Measurements from ENCODE around the gene CST9L. TPM values are rescaled to one million over a fixed set of nuclear protein-coding genes. Genes with fewer than 3 reads are reported as not detected.

Gene CST9L
- total RNA-seq, 5 donors from 2014 or later (not counting 1 experiment from before 2014, with no cell fraction given) = not detected

GRCh38 chr20:23534801-23535593, 33.3 kb downstream of the CST9L start:
- Mint-ChIP-seq H3K27me3 (peaks cover 10 to 11% of the 10 kb centered on the region in 2 donors), H3K4me1 (peaks cover 0 to 11% (median 0%) of the 10 kb centered on the region in 3 donors), H3K4me3 (no peak overlapping the region), H3K36me3 (no peaks in the 10 kb centered on the region), H3K9me3 (peaks cover 3 to 5% (median 3%) of the 10 kb centered on the region in 3 donors), H3K27ac (no peak overlapping the region)
- Histone ChIP-seq H3K27ac (ENCODE audit: low read length) (no peak overlapping the region), H3K4me1 (ENCODE audit: control insufficient read depth in 1 of 2, extremely low read depth in 1 of 2, insufficient read depth in 2 of 2, low read length in 2 of 2) (no peaks in the 10 kb centered on the region), H3K9me3 (no peaks in the 10 kb centered on the region), H3K4me3 (ENCODE audit: control insufficient read depth in 1 of 2, extremely low read depth in 1 of 2, low read length in 1 of 2) (no peak overlapping the region), H3K36me3 (ENCODE audit: control insufficient read depth in 2 of 2, extremely low read depth in 1 of 2, insufficient read depth in 1 of 2, low read length in 1 of 2) (no peaks in the 10 kb centered on the region), H3K27me3 (replicated peaks in 1 of 2; ENCODE audit: control insufficient read depth in 2 of 2, extremely low read depth in 1 of 2, insufficient read depth in 2 of 2, low read length in 1 of 2) (peaks cover 0 to 20% of the 10 kb centered on the region in 2 experiments)
- POLR2A ChIA-PET = no interaction called here
- DNase-seq (no peak), ATAC-seq (replicated peaks in 1 of 4) (no peak)
- WGBS (ENCODE audit: insufficient coverage) = 87% methylated on average over 11 of the region's 20 CpGs
- CTCF ChIA-PET = no interaction called here

- no peak overlapping the region for H3K4me3 Mint-ChIP-seq
- CTCF ChIA-PET = no interaction called here
- H3K4me1 Mint-ChIP-seq = peaks cover 0 to 11% (median 0%) of the 10 kb centered on the region in 3 donors
- no peak for DNase-seq
- peaks cover 0 to 2% of the 10 kb centered on the region in 2 donors for H3K27me3 Mint-ChIP-seq
- H3K27ac Mint-ChIP-seq = no peak overlapping the region
- H3K36me3 Mint-ChIP-seq = peaks cover 3% of the 10 kb centered on the region
- no peaks in the 10 kb centered on the region for H3K9me3 ChIP-seq
- POLR2A ChIA-PET = no interaction called here
- no peak overlapping the region for H3K4me3 ChIP-seq (ENCODE audit: control insufficient read depth in 1 of 2, extremely low read depth in 1 of 2, low read length in 1 of 2)
- H3K4me1 ChIP-seq (ENCODE audit: control insufficient read depth in 1 of 2, extremely low read depth in 1 of 2, insufficient read depth in 2 of 2, low read length in 2 of 2) = no peaks in the 10 kb centered on the region
- no peak overlapping the region for H3K27ac ChIP-seq (ENCODE audit: low read length)
- no peak for ATAC-seq (replicated peaks in 1 of 4)
- H3K9me3 Mint-ChIP-seq = peaks cover 11 to 17% (median 14%) of the 10 kb centered on the region in 3 donors
- H3K27me3 ChIP-seq (replicated peaks in 1 of 2; ENCODE audit: control insufficient read depth in 2 of 2, extremely low read depth in 1 of 2, insufficient read depth in 2 of 2, low read length in 1 of 2) = peaks cover 0 to 13% of the 10 kb centered on the region in 2 experiments
- no peaks in the 10 kb centered on the region for H3K36me3 ChIP-seq (ENCODE audit: control insufficient read depth in 2 of 2, extremely low read depth in 1 of 2, insufficient read depth in 1 of 2, low read length in 1 of 2)
Observed at GRCh38 chr20:23533161-23533560, 35.1 kb downstream of the CST9L start.

GRCh38 chr20:23532533-23532932, 35.8 kb downstream of the CST9L start:
- ChIA-PET CTCF (no interaction called here), POLR2A (no interaction called here)
- Histone ChIP-seq H3K9me3 (no peaks in the 10 kb centered on the region), H3K4me3 (ENCODE audit: control insufficient read depth in 1 of 2, extremely low read depth in 1 of 2, low read length in 1 of 2) (no peak overlapping the region), H3K27me3 (replicated peaks in 1 of 2; ENCODE audit: control insufficient read depth in 2 of 2, extremely low read depth in 1 of 2, insufficient read depth in 2 of 2, low read length in 1 of 2) (peaks cover 0 to 13% of the 10 kb centered on the region in 2 experiments), H3K4me1 (ENCODE audit: control insufficient read depth in 1 of 2, extremely low read depth in 1 of 2, insufficient read depth in 2 of 2, low read length in 2 of 2) (no peaks in the 10 kb centered on the region), H3K27ac (ENCODE audit: low read length) (no peak overlapping the region), H3K36me3 (ENCODE audit: control insufficient read depth in 2 of 2, extremely low read depth in 1 of 2, insufficient read depth in 1 of 2, low read length in 1 of 2) (no peaks in the 10 kb centered on the region)
- H3K4me3 Mint-ChIP-seq = no peak overlapping the region
- peaks cover 4% of the 10 kb centered on the region for H3K36me3 Mint-ChIP-seq
- ATAC-seq (replicated peaks in 1 of 4) = no peak
- H3K27ac Mint-ChIP-seq = no peak overlapping the region
- no peak for DNase-seq
- WGBS (ENCODE audit: insufficient coverage) = no CpG with 5 or more reads among the region's 1 CpG
- H3K9me3 Mint-ChIP-seq = peaks cover 15 to 19% (median 16%) of the 10 kb centered on the region in 3 donors
- peaks cover 0 to 2% of the 10 kb centered on the region in 2 donors for H3K27me3 Mint-ChIP-seq
- H3K4me1 Mint-ChIP-seq = peaks cover 0 to 11% (median 0%) of the 10 kb centered on the region in 3 donors

GRCh38 chr20:23530937-23531567, 37.2 kb downstream of the CST9L start:
- H3K9me3 ChIP-seq = no peaks in the 10 kb centered on the region
- ChIA-PET POLR2A (no interaction called here), CTCF (interaction anchor here in 1 of 2 donors (0.6 kb wide), 1 partner anchor 16 kb away, joined by 3 read pairs; no protein-coding TSS in a partner anchor)
- WGBS (ENCODE audit: insufficient coverage) = no CpG with 5 or more reads among the region's 1 CpG
- peaks cover 4% of the 10 kb centered on the region for H3K36me3 Mint-ChIP-seq
- peaks cover 0 to 11% (median 0%) of the 10 kb centered on the region in 3 donors for H3K4me1 Mint-ChIP-seq
- no peak for ATAC-seq (replicated peaks in 1 of 4)
- peaks cover 15 to 19% (median 16%) of the 10 kb centered on the region in 3 donors for H3K9me3 Mint-ChIP-seq
- peaks cover 0 to 9% of the 10 kb centered on the region in 2 experiments for H3K27me3 ChIP-seq (replicated peaks in 1 of 2; ENCODE audit: control insufficient read depth in 2 of 2, extremely low read depth in 1 of 2, insufficient read depth in 2 of 2, low read length in 1 of 2)
- H3K4me3 Mint-ChIP-seq = no peak overlapping the region
- no peaks in the 10 kb centered on the region for H3K27me3 Mint-ChIP-seq
- no peaks in the 10 kb centered on the region for H3K36me3 ChIP-seq (ENCODE audit: control insufficient read depth in 2 of 2, extremely low read depth in 1 of 2, insufficient read depth in 1 of 2, low read length in 1 of 2)
- H3K4me1 ChIP-seq (ENCODE audit: control insufficient read depth in 1 of 2, extremely low read depth in 1 of 2, insufficient read depth in 2 of 2, low read length in 2 of 2) = no peaks in the 10 kb centered on the region
- no peak overlapping the region for H3K4me3 ChIP-seq (ENCODE audit: control insufficient read depth in 1 of 2, extremely low read depth in 1 of 2, low read length in 1 of 2)
- peak in 2 of 35 experiments; percentile 3 to 6 for DNase-seq
- no peak overlapping the region for H3K27ac ChIP-seq (ENCODE audit: low read length)
- H3K27ac Mint-ChIP-seq = no peak overlapping the region

- Histone ChIP-seq H3K27me3 (replicated peaks in 1 of 2; ENCODE audit: control insufficient read depth in 2 of 2, extremely low read depth in 1 of 2, insufficient read depth in 2 of 2, low read length in 1 of 2) (peaks cover 0 to 4% of the 10 kb centered on the region in 2 experiments), H3K9me3 (no peaks in the 10 kb centered on the region), H3K36me3 (ENCODE audit: control insufficient read depth in 2 of 2, extremely low read depth in 1 of 2, insufficient read depth in 1 of 2, low read length in 1 of 2) (no peaks in the 10 kb centered on the region), H3K4me1 (ENCODE audit: control insufficient read depth in 1 of 2, extremely low read depth in 1 of 2, insufficient read depth in 2 of 2, low read length in 2 of 2) (no peaks in the 10 kb centered on the region), H3K27ac (ENCODE audit: low read length) (no peak overlapping the region), H3K4me3 (ENCODE audit: control insufficient read depth in 1 of 2, extremely low read depth in 1 of 2, low read length in 1 of 2) (no peak overlapping the region)
- H3K9me3 Mint-ChIP-seq = peaks cover 15 to 19% (median 16%) of the 10 kb centered on the region in 3 donors
- DNase-seq (no peak), ATAC-seq (replicated peaks in 1 of 4) (no peak)
- POLR2A ChIA-PET = no interaction called here
- no peak overlapping the region for H3K4me3 Mint-ChIP-seq
- CTCF ChIA-PET = no interaction called here
- 45% methylated on average over 1 of the region's 1 CpG for WGBS (ENCODE audit: insufficient coverage)
- no peak overlapping the region for H3K27ac Mint-ChIP-seq
- peaks cover 0 to 3% of the 10 kb centered on the region in 2 donors for H3K27me3 Mint-ChIP-seq
- H3K4me1 Mint-ChIP-seq = peaks cover 0 to 11% (median 0%) of the 10 kb centered on the region in 3 donors
- peaks cover 4% of the 10 kb centered on the region for H3K36me3 Mint-ChIP-seq
Observed at GRCh38 chr20:23528867-23529431, 39.3 kb downstream of the CST9L start.

- H3K27ac ChIP-seq (ENCODE audit: low read length) = no peak overlapping the region
- peaks cover 4% of the 10 kb centered on the region for H3K36me3 Mint-ChIP-seq
- no peak overlapping the region for H3K4me3 Mint-ChIP-seq
- ChIA-PET CTCF (no interaction called here), POLR2A (no interaction called here)
- H3K27me3 Mint-ChIP-seq = peaks cover 0 to 3% of the 10 kb centered on the region in 2 donors
- H3K36me3 ChIP-seq (ENCODE audit: control insufficient read depth in 2 of 2, extremely low read depth in 1 of 2, insufficient read depth in 1 of 2, low read length in 1 of 2) = no peaks in the 10 kb centered on the region
- DNase-seq = no peak
- ATAC-seq (replicated peaks in 1 of 4) = no peak
- H3K9me3 ChIP-seq = no peaks in the 10 kb centered on the region
- H3K27ac Mint-ChIP-seq = no peak overlapping the region
- peaks cover 15 to 19% (median 16%) of the 10 kb centered on the region in 3 donors for H3K9me3 Mint-ChIP-seq
- peaks cover 0 to 4% of the 10 kb centered on the region in 2 experiments for H3K27me3 ChIP-seq (replicated peaks in 1 of 2; ENCODE audit: control insufficient read depth in 2 of 2, extremely low read depth in 1 of 2, insufficient read depth in 2 of 2, low read length in 1 of 2)
- no peak overlapping the region for H3K4me3 ChIP-seq (ENCODE audit: control insufficient read depth in 1 of 2, extremely low read depth in 1 of 2, low read length in 1 of 2)
- no peaks in the 10 kb centered on the region for H3K4me1 ChIP-seq (ENCODE audit: control insufficient read depth in 1 of 2, extremely low read depth in 1 of 2, insufficient read depth in 2 of 2, low read length in 2 of 2)
- no CpG with 5 or more reads among the region's 1 CpG for WGBS (ENCODE audit: insufficient coverage)
- peaks cover 0 to 11% (median 0%) of the 10 kb centered on the region in 3 donors for H3K4me1 Mint-ChIP-seq
Observed at GRCh38 chr20:23526850-23527249, 41.4 kb downstream of the CST9L start.

Data from T-cell (primary cell).